HL-60 (cell line): ENCODE data around the gene PLEKHA5.

Source experiments
- DNase-seq, 2 experiments: peaks; one replicate each; pipeline ENCODE4 v3.0.0-alpha.2; 2010 to 2020; ENCODE audit warnings: low read depth in 1 of 2, low spot score in 1 of 2
- H3K27ac ChIP-seq: fragments of 250-450 bp; sonication (Bioruptor Pico); replicated peaks from 2 replicates; pipeline ENCODE4 v1.5.1; 2020; ENCODE audit warnings: mild to moderate bottlenecking, moderate library complexity
- H3K27me3 ChIP-seq: fragments of 250-450 bp; sonication (Bioruptor Pico); 2 replicates; pipeline ENCODE4 v1.5.1; 2021; ENCODE audit warnings: mild to moderate bottlenecking, moderate library complexity; ENCODE audit not compliant: insufficient read depth, poor library complexity, severe bottlenecking
- H3K4me3 ChIP-seq: replicated peaks from 2 replicates; pipeline ENCODE4 v1.5.1; 2011; ENCODE audit warnings: mild to moderate bottlenecking, control low read depth, low read length; ENCODE audit not compliant: insufficient read depth
- GABPA ChIP-seq: IDR thresholded peaks from 2 replicates; pipeline ENCODE4 v1.6.1; 2012; ENCODE audit warnings: low read depth
- POLR2AphosphoS5 ChIP-seq: IDR thresholded peaks from 2 replicates; pipeline ENCODE4 v1.6.1; 2012; ENCODE audit warnings: low read depth
- SPI1 ChIP-seq: IDR thresholded peaks from 2 replicates; pipeline ENCODE4 v1.6.1; 2012; ENCODE audit warnings: low read depth, mild to moderate bottlenecking, borderline replicate concordance
- TF ChIP-seq, protein P1 (sequence below): IDR thresholded peaks from one replicate; pipeline ENCODE4 v1.5.1; 2011; ENCODE audit warnings: low read length, control low read depth, inconsistent platforms; ENCODE audit not compliant: insufficient read depth
- TF ChIP-seq, protein P2 (sequence below): IDR thresholded peaks from 2 replicates; pipeline ENCODE4 v1.6.1; 2012; ENCODE audit warnings: low read depth; ENCODE audit not compliant: insufficient replicate concordance

The PLEKHA5 gene

GRCh38 chr12:19128485-19128884 lies 1.0 kb upstream of the PLEKHA5 start:
- peaks cover 23% of the 10 kb centered on the region for H3K27me3 ChIP-seq
- H3K4me3 ChIP-seq = no peak overlapping the region
- DNase-seq = no peak
- H3K27ac ChIP-seq = no peak overlapping the region
- TF ChIP-seq, protein P1, sequence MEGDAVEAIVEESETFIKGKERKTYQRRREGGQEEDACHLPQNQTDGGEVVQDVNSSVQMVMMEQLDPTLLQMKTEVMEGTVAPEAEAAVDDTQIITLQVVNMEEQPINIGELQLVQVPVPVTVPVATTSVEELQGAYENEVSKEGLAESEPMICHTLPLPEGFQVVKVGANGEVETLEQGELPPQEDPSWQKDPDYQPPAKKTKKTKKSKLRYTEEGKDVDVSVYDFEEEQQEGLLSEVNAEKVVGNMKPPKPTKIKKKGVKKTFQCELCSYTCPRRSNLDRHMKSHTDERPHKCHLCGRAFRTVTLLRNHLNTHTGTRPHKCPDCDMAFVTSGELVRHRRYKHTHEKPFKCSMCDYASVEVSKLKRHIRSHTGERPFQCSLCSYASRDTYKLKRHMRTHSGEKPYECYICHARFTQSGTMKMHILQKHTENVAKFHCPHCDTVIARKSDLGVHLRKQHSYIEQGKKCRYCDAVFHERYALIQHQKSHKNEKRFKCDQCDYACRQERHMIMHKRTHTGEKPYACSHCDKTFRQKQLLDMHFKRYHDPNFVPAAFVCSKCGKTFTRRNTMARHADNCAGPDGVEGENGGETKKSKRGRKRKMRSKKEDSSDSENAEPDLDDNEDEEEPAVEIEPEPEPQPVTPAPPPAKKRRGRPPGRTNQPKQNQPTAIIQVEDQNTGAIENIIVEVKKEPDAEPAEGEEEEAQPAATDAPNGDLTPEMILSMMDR = no peak

DNA sequence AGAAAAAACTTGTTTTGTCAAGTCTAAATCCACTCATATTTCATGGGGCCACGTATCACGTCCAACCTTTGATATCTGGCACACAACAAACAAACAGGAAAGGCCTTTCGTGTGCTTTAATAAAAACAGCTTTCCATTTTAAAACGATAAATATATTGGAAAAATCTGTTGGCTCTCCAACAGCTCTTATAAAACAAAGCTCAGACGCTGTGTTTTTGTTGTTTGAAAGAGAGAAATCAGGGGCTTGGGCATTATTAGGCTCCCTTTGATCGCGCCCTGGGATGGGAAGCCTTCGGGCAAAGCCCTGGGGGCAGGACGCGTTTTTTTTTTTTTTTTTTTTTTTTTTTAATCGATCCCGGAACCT lies 429 bp upstream of the PLEKHA5 start:
- TF ChIP-seq, protein P2, sequence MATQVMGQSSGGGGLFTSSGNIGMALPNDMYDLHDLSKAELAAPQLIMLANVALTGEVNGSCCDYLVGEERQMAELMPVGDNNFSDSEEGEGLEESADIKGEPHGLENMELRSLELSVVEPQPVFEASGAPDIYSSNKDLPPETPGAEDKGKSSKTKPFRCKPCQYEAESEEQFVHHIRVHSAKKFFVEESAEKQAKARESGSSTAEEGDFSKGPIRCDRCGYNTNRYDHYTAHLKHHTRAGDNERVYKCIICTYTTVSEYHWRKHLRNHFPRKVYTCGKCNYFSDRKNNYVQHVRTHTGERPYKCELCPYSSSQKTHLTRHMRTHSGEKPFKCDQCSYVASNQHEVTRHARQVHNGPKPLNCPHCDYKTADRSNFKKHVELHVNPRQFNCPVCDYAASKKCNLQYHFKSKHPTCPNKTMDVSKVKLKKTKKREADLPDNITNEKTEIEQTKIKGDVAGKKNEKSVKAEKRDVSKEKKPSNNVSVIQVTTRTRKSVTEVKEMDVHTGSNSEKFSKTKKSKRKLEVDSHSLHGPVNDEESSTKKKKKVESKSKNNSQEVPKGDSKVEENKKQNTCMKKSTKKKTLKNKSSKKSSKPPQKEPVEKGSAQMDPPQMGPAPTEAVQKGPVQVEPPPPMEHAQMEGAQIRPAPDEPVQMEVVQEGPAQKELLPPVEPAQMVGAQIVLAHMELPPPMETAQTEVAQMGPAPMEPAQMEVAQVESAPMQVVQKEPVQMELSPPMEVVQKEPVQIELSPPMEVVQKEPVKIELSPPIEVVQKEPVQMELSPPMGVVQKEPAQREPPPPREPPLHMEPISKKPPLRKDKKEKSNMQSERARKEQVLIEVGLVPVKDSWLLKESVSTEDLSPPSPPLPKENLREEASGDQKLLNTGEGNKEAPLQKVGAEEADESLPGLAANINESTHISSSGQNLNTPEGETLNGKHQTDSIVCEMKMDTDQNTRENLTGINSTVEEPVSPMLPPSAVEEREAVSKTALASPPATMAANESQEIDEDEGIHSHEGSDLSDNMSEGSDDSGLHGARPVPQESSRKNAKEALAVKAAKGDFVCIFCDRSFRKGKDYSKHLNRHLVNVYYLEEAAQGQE = no peak
- no peak for TF ChIP-seq POLR2AphosphoS5
- no peak for TF ChIP-seq SPI1
- TF ChIP-seq, protein P1 = no peak
- TF ChIP-seq GABPA = no peak
- peak overlapping the region; percentile 73 for H3K4me3 ChIP-seq
- H3K27me3 ChIP-seq = peaks cover 25% of the 10 kb centered on the region
- no peak for DNase-seq
- no peak overlapping the region for H3K27ac ChIP-seq

DNA sequence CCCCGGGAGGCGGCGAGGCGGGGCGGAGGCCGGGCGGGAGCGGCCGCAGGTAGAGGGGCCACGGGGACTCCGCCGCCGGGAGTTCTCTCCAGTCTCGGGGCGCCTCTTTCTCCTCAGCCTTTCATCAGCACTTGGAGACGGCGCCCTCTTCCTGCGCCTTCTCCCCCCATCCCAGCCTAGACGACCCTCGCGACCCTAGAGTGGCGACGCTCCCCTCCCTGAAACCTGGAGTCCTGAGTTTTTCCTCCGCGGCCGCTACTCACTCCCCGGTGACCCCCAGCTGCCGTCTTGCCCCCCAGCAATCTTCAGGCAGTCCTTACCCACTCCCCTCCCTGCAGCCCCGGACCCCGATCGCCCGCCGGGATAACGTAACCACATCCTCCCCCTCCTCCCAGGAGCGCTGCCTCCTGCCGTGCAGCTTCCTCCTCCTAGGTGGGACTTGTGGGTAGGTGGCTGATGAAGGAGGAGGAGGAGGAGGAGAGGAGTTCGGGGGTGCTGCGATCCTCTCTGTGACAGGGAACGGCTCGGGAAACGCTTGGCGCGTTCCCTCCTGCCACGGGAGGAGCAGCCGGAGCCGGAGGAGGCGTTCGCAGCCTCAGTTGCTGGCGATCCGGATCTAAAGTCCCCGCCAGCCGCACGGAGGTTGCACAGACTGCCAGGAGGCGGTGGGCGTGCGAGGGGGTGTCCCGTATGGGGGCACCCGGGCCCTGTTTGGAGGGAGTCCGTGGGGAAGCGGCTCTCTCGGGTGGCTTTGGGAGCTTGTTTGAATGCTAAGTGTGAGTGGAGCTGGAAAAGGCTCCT lies 891 bp downstream of the PLEKHA5 start:
- no peak for TF ChIP-seq GABPA
- TF ChIP-seq SPI1 = no peak
- TF ChIP-seq, protein P2 = no peak
- no peak for TF ChIP-seq POLR2AphosphoS5
- TF ChIP-seq, protein P1 = no peak
- H3K4me3 ChIP-seq = peak overlapping the region; percentile 73
- peak; percentile 2 to 8 for DNase-seq
- peaks cover 31% of the 10 kb centered on the region for H3K27me3 ChIP-seq
- H3K27ac ChIP-seq = no peak overlapping the region

DNA sequence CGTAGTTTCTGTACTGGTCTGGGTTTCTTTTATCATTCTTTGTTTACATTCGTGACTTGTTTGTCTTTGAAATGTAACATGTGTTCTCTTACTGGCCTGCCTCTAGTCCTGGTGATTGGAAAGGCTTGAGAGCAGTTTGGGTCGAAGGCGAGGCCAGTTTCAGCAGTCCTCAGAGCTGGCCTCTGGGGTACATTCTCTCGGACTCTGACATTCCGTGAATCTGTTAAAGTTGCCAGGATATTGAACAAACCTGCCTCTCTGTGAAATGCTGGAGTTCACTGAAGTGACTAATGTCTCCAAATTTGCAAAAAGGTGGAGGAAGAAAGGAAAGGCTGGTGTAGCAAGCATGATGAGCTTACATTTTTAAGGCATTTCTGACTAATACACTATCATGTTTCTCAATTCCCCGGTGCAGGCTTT lies 1.5 kb downstream of the PLEKHA5 start:
- peaks cover 31% of the 10 kb centered on the region for H3K27me3 ChIP-seq
- no peak overlapping the region for H3K27ac ChIP-seq
- H3K4me3 ChIP-seq = peak overlapping the region; percentile 73
- TF ChIP-seq GABPA = no peak
- TF ChIP-seq, protein P1 = no peak
- DNase-seq = no peak
